RPMI7951 (cell line): ENCODE data around the gene VWA2. TPM values are rescaled to one million over a fixed set of nuclear protein-coding genes. Genes with fewer than 3 reads are reported as not detected.

ENCODE experiments used
- DNase-seq: peaks from one replicate; pipeline ENCODE4 v3.0.0-alpha.2; 2012; ENCODE audit warnings: low read depth
- total RNA-seq: library from RNA; depleted of rRNA; stranded (reverse); fragments of >200 nt; shearing (Covaris generic); gene quantifications from 2 replicates; pipeline ENCODE4 v1.2.3, GENCODE V29; 2014; rRNA removed

The VWA2 gene, protein sequence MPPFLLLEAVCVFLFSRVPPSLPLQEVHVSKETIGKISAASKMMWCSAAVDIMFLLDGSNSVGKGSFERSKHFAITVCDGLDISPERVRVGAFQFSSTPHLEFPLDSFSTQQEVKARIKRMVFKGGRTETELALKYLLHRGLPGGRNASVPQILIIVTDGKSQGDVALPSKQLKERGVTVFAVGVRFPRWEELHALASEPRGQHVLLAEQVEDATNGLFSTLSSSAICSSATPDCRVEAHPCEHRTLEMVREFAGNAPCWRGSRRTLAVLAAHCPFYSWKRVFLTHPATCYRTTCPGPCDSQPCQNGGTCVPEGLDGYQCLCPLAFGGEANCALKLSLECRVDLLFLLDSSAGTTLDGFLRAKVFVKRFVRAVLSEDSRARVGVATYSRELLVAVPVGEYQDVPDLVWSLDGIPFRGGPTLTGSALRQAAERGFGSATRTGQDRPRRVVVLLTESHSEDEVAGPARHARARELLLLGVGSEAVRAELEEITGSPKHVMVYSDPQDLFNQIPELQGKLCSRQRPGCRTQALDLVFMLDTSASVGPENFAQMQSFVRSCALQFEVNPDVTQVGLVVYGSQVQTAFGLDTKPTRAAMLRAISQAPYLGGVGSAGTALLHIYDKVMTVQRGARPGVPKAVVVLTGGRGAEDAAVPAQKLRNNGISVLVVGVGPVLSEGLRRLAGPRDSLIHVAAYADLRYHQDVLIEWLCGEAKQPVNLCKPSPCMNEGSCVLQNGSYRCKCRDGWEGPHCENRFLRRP
- total RNA-seq = not detected in 2 replicates

DNA sequence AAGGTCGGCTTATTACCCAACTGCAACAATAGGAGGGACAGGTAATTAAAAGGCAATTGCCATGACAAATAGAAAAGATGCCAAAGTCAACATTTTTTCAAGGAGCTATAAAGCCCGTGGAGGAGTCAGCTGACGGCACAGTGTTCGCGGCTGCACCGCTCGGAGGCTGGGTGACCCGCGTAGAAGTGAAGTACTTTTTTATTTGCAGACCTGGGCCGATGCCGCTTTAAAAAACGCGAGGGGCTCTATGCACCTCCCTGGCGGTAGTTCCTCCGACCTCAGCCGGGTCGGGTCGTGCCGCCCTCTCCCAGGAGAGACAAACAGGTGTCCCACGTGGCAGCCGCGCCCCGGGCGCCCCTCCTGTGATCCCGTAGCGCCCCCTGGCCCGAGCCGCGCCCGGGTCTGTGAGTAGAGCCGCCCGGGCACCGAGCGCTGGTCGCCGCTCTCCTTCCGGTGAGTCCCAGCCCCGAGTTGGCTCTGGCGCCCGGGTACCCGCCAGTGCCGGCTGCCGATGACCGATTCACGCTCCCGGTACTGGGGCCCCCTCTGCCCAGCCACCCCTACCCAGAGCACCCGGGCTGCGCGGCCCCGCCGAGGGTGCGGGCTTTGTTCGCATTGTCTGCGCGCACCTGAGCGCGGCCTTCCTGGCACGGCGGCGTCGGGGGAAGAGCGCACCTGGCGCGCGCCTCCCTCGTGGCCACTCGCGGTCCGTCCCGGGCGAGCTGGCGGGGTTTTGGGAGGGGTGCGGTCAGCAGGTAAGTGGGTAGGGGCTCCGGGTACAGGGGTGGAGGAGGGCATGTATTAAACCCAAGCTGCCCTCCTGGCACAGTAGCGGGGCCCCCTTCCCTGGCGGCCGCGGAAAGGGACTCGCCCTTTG is at the start of gene VWA2:
Gene VWA2, plus strand, starts transcription at position 138 of the 877 bp plus-strand sequence. CDS start 9,460 bp downstream, outside the sequence.
- no peak for DNase-seq

DNA sequence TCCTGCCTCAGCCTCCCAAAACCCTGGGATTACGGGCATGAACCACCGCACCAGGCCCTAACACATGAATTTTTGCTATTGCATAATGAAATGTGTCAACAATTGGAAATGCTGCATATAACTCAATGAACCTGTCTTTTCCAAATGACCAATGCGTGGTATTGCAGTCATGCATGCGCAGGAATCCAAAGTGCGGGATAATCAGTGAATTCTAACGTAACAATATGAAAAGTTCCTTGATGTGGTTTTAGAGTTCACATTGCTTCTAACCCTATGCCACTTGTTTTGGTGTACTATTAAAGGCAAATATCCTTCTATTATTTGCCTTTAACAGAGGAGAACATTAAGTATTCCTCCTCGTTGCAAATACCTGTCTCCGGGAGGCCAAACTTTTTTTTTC is 49.4 kb upstream of the VWA2 start:
- no peak for DNase-seq

DNA sequence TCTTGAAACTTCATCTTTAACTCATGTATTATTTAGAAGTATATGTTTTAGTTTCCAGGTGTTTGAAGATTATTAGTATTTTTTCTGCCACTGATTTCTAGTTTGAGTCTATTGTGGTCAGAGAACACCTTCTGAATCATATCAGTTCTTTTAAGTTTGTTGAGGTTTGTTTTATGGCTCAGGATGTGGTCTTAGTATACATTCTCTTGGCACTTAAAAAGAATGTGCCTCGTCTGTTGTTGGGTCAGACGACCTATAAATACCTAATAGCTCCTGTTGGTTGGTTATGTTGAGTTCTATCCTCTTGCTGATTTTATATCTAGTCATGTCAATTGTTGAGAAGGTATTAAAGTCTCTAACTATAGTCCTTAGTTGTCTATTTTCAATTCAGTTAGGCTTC is 44.0 kb upstream of the VWA2 start:
- no peak for DNase-seq

DNA sequence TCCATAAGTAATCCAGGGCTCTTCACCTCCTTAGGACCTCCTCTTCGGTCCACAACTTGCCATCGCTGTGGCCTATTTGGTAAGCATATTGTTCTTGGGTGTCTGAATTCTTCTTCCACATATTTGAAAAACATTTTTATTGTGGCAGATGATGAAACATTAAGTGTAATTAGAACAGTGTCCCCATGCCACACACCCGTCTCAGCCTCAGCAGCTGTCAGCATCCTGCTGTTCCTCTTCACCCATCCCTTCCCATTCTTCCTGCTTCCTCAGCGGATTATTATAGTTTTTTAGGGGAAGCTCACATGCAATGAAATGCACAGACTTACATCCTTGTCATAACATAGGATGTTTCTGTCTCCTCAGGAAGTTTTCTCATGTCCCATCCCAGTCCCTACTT is 39.8 kb upstream of the VWA2 start:
- DNase-seq = no peak

DNA sequence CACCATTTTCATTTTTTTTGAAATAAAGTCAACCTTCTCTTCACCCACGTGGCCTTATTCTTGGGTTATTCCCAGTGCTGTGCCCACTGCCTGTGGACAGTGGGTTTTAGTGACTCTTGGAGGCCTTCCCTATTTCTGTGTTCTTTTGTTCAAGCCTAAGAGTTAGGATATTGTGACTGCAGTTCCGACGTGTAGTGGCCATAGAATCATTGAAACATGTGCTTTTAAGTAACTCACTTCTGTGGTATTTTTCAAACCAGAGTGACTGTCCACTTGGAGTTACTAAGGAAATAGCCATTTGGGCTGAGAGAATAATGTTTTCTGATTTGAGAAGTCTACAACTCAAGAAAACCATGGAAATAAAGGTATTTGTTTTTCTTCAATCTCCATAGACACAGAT is 36.2 kb upstream of the VWA2 start:
- no peak for DNase-seq

DNA sequence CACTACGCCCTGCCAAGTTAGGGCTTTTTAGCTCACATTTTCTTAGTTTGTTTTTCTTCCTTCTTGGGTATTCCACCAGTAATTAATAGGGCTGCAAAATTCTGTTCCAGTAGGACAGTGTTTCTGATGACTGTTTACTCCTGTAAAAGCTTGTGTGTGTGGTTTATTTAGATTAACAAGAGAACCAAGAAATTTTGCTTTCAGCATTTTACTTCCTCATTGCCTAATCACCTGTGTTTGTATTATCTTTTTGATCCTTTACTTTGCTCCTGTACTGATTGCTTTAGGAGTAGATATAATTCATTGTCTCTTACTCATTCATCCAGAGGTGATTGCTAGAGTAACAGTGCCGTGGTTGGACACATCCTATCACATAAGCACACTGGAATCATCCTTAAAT is 32.2 kb upstream of the VWA2 start:
- DNase-seq = no peak

DNA sequence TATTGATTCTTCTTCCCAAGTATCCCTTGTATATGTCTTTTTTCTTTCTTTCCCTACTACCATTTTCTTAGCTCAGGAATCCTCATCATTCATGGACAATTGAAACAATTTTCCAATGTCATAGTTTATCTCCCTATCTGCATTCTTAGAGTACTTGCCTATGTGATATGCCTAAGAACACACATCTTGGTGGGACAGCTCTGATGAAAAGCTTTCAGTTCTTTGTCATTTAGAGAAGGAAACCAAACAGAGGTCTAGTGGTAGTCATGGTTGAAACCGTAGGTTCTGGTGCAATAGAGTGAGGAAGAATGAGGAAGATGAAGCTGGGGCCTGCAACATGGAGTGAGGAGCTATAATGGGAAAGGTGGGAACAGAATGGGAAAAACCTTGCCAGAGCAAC is 31.7 kb upstream of the VWA2 start:
- no peak for DNase-seq

DNA sequence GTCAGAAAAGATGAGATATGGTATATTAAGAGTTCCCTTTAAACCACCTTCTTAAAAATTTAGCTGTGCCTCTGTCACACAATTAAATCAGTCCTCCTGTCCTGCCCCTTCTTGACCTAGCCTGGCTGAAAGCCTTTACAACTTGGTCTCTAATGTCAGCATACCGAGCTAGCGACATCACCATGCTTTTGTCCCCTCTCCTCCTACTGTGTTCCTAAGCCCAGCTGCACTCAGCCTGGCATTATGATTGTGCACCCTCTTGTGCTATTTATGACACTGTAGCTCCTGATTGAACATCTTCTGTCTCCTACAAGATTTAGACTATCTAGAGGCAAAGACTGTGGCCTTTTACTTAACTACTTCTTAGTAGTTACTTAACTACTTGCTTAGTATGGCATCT is 30.7 kb upstream of the VWA2 start:
- DNase-seq = no peak

DNA sequence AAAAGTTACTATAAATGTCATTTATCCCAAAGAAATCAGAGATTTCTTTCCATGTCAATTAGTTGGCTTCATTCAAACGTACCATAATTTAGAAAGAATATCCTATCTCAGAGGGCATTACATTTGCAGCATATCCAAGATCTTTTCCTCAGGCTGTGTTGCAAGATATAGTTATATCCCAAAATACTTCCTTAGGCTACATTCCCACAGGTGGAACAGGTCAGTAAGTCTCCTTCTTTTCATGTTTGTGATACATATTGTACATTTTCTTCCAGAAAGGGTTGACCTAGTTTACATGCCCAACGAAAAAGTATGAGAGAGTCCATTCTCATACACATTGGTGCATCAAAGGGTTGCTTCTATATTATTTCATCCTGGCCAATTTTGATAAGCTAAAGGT is 26.9 kb upstream of the VWA2 start:
- no peak for DNase-seq

DNA sequence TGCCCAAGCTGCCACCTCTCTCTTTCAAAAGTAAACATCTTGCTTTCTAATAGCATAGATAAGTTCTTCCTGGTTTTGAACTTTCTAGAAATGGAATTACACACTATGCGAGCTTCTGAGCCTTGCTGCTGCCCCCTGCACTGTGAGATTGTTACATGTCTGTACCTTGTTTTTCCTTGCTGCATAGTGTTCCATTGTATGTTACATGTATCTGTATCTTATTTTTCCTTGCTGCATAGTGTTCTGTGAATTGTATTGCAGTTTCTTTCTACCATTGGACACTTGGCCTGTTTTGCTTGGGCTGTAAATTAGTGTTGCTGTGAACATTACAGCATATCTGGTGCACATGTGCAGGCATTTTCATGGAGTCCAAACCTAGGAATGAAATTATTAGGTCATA is 24.0 kb upstream of the VWA2 start:
- DNase-seq = no peak

DNA sequence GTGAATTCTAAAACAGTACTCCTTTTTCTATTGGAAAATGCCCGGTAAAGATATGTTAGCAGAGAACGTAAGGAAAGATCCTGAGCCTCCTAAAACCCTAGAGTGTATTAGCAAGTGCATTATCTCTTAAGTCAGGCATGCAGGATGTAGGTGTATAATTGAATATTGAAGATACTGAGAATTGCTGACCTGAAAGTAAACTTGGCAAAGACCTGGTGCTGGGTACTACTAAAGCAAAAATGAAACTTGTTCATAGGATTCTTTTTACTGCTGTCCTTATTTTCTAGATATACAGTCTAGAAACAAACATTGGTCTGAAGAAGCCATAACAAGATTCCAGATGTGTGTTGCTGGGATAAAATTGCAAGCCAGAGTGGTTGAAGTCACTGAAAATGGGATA is 18.8 kb upstream of the VWA2 start:
- DNase-seq = no peak

DNA sequence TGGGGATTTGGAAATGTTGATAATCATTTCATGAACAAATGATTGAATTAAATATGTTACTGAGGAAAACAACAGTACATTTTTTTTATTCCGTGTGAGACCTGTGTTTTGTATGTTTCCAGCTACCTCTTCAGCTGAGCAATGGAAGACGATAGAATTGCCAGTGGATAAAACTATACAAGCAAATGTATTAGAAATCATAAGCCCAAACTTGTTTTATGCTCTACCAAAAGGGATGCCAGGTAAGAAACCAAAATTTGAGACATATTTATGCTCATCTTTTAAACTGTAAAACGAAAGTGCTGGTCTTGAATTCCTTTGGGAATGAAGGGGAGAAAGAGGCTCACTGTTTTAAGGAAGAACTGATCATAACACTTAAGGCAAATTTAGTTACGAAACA is 17.8 kb upstream of the VWA2 start:
- no peak for DNase-seq

DNA sequence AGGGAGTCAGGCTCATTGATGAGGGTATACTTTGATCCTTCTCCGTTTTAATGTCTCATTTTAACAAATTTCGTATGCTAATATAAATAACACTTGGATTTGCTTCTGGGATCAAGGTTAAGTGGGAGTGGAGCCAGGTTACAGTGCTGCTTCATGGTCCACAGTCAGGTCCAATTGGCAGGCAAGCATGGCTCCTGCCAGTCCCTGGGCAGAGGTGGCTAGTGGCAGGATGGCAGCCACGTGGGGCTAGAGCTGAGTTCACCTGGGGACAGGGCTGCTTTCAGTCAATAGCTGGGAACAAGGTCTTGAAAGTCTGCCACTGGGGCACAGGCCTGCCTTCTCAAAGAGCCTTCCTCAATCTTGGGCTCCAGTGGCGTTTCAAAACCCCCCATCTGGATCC is 16.0 kb upstream of the VWA2 start:
- no peak for DNase-seq

DNA sequence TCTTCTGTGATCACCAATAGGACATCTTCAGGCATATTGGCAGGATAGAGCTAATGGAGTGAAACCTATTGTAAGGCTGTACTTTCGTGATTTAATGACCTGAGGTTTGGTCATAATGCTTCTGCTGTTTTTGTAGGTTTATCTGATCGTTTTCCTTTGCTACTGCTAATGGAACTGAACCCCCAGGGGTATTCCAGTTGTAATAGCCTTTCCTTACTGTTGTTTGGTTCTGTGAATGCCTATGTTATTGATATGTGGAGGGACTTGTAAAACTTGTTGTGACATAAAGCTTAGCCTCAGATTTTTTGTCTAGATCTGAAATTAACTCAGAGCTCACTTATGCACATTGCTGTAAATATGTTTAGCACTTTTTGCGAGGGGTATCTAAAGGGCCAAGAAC is 10.9 kb upstream of the VWA2 start:
- no peak for DNase-seq

DNA sequence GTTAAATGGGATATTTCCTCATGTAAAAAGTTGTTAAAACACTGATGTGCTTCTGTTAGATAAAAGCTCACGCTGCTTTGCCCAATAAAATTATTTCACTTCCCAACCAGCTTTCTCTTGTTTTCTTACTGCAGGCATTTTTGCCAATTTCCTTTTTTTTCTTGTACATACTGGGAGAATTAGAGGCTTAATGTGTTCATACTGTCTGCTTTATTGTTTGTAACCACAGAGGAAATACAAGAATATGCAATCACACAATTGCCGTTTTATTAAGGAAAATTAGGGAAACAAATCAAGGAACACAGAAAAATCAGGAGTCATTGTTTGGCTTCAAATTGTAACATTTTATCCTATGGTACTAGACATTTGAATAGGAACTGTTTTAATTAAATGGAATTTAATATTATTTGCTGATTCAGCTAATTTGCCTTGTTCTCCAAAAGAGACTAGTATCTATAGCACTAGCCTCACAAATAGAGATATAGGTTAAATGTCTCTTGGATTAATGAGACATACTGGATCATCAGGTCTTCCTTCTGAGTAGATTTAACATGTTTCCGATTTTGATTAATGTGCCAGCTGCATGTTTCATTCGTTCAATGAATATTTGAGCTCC is 6.4 kb upstream of the VWA2 start:
- no peak for DNase-seq

DNA sequence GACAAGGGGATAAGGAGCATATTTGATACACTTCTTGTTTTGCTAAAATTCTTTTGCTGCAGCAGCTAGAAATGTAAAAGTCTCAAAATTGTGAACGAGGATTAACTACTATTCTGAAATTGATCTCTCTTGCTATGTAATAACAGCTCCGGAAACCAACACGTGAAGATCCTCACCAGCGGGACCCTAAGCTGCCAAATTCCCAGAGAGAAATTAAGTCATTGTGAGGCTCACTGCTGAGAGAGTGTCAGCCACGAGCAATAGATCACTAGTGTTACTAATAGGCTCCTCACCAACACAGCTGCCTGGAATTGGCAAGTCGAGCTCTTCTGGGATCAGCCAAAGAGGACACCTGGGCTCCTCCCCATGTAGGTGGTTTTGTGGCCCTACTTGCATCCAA is 5.6 kb upstream of the VWA2 start:
- DNase-seq = no peak

DNA sequence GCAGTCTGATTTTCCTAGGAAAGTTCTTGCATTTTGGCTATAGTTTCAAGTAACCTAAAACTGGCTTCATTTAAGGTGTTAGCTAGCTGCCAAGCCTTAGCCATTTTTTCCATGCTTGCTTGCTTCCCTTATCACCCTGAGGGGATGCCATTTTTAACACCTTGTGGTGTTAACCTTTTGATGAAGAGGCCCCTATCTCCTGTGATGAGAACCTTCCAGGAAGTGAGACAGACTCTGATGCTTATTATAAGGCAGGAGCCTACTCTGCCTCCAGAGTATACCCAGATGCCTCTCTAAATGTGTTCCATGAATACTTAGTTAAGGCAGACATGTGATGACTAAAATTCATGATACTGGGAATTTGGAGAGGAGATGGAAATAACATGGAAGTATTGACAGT is 4.9 kb upstream of the VWA2 start:
- DNase-seq = no peak

DNA sequence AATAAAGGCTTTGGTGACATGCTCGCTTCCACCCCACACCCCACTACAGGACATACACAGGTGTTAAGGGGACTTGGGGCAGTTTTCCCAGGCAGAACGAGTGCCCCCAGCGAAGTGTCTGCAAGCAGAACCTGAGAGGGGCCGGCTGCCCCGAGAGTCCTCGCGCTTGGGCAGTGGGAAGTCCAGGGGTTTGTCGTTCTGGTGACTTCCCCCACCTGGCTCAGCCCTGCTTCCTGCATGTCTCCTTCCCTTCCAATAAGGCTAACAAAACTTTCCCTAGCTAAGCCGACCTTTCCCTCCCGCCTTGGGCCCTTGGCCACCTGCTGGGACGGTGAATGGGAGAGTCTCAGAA is 916 bp downstream of the VWA2 start:
- DNase-seq = no peak

DNA sequence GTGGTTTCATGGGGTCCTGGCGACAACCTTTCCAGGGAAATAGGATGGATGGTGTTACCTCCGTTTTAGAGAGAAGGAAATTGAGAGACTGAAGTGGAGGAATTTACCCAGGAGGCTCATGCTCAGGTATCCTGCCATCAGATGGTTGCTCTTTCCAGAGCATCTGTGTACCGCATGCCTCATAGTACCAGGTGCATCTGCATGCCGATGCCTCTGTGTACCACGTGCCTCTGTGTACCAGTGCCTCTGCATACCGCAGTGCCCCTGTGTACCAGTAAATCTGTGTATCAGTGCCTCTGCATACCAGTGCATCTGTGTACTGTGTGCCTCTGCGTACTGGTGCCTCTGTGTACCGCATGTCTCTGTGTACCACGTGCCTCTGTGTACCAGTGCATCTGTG is 3.2 kb downstream of the VWA2 start:
- no peak for DNase-seq

DNA sequence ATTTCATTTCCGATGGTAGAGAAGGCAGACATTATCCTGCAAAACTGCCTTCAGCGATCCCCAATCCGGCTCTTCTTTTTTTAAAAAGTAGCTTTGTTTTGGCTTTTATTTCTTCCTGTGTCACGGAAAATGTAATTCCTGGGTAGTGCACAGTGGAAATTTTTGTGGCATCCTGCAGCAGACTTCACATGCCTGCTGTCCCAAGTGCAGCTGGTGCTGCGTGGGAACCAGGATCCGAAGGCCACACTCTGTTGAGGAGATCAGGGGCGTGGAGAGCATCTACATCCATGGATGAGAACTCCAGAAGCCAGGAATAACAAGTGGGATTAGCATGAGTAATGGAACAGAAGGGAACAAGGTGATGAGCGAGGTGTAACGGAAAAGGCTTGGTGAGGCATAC is 4.6 kb downstream of the VWA2 start:
- no peak for DNase-seq

DNA sequence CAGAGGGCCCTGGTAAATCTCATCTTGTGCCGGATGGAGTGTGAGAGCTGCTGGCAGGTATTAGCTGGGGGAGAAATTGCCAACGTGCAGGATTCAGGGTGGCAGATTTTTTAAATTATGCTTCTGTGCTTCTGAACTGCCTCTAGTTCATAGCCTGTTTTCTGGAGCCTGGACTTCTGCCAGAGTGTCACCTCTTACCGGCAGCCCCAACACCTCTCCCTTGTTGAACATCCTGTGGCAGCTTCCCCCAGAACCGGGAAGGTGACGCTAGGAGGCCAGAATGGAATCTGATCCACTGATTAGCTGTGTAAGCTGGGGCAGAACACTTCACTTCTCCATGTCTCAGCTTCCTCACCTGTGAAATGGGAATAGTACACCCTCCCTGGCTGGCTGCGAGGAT is 5.1 kb downstream of the VWA2 start:
- no peak for DNase-seq
